Vagina (tissue), 2 donors: ENCODE measurements around the gene CHRND. TPM values are rescaled to one million over a fixed set of nuclear protein-coding genes. Genes with fewer than 3 reads are reported as not detected.

Source experiments
- DNase-seq, 2 donors: peaks; one replicate each; pipeline ENCODE4 v3.0.0-alpha.2; 2017; ENCODE audit errors: extremely low spot score in 2 of 2
- H3K27ac ChIP-seq: fragments of 200-600 bp; sonication (generic); one replicate; pipeline ENCODE4 v1.5.1; 2019
- H3K27me3 ChIP-seq: fragments of 200-600 bp; sonication (generic); one replicate; pipeline ENCODE4 v1.5.1; 2019
- H3K36me3 ChIP-seq, 2 donors: fragments of 200-600 bp; sonication (generic); one replicate each; pipeline ENCODE4 v1.5.1; 2017 to 2019
- H3K4me1 ChIP-seq: fragments of 200-600 bp; sonication (generic); one replicate; pipeline ENCODE4 v1.5.1; 2019
- H3K4me3 ChIP-seq, 2 donors: fragments of 200-600 bp; sonication (generic); 1 replicate in 1 of 2; 2 replicates in 1 of 2; pipeline ENCODE4 v1.5.1; 2016 to 2019
- H3K9me3 ChIP-seq: fragments of 200-600 bp; sonication (generic); one replicate; pipeline ENCODE4 v1.5.1; 2019
- POLR2A ChIP-seq, 2 donors: fragments of 450-650 bp; IDR thresholded peaks; one replicate each; pipeline ENCODE4 v1.6.1; 2017; ENCODE audit warnings: antibody characterized with exemption in 2 of 2, mild to moderate bottlenecking in 2 of 2, moderate library complexity in 2 of 2
- POLR2AphosphoS5 ChIP-seq, 2 donors: sonication (generic); formaldehyde crosslinking; IDR thresholded peaks; one replicate each; pipeline ENCODE4 v1.9.0; 2017; ENCODE audit warnings: antibody characterized with exemption in 2 of 2, mild to moderate bottlenecking in 2 of 2, low read depth in 1 of 2; ENCODE audit not compliant: insufficient read depth in 1 of 2
- intact Hi-C: fragments of 100-400 bp; cut with DNase I; formaldehyde crosslinking; loops from one replicate; pipeline ENCODE4 v1.15.1; 2023
- total RNA-seq: library from RNA; depleted of rRNA; stranded (reverse); fragments of >200 nt; gene quantifications from one replicate; pipeline ENCODE4 v1.2.3, GENCODE V29; 2016
- TF ChIP-seq, protein P1 (sequence below), 3 experiments: fragments of 450-650 bp in 2 of 3; fragments of 200-600 bp in 1 of 3; sonication (generic) in 1 of 3; IDR thresholded peaks; one replicate each; pipeline ENCODE4 v1.5.1; 2017 to 2019; ENCODE audit warnings: antibody characterized with exemption in 3 of 3, mild to moderate bottlenecking in 2 of 3, moderate library complexity in 2 of 3

Gene CHRND
- total RNA-seq, 1 donor from 2014 or later, result not detected

DNA sequence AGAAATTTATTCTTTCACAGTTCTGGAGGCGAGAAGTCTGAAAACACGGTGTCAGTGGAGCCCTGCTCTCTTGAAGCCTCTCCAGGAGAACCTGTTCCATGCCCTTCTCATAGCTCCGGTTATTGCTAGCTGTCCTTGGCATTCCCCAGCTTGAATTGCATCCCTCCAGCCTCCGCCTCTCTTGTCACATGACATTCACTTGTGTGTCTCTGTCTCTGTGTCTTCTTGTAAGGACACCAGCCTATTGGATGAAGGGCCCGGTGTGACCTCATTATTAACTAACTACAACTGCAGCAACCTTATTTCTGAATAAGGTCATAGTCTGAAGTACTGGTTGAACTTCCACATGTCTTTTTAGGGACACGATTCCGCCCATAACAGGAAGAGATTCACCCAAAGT is 10.3 kb upstream of the CHRND start:
- H3K4me3 ChIP-seq, result no peak overlapping the region
- no peaks in the 10 kb centered on the region for H3K36me3 ChIP-seq
- no peaks in the 10 kb centered on the region for H3K9me3 ChIP-seq
- no peaks in the 10 kb centered on the region for H3K27me3 ChIP-seq
- no peak overlapping the region for H3K27ac ChIP-seq
- DNase-seq, result no peak
- intact Hi-C loops, result no loop called here
- TF ChIP-seq POLR2A (IDR thresholded peaks at IDR 0.05), result no peak
- TF ChIP-seq, protein P1, sequence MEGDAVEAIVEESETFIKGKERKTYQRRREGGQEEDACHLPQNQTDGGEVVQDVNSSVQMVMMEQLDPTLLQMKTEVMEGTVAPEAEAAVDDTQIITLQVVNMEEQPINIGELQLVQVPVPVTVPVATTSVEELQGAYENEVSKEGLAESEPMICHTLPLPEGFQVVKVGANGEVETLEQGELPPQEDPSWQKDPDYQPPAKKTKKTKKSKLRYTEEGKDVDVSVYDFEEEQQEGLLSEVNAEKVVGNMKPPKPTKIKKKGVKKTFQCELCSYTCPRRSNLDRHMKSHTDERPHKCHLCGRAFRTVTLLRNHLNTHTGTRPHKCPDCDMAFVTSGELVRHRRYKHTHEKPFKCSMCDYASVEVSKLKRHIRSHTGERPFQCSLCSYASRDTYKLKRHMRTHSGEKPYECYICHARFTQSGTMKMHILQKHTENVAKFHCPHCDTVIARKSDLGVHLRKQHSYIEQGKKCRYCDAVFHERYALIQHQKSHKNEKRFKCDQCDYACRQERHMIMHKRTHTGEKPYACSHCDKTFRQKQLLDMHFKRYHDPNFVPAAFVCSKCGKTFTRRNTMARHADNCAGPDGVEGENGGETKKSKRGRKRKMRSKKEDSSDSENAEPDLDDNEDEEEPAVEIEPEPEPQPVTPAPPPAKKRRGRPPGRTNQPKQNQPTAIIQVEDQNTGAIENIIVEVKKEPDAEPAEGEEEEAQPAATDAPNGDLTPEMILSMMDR (IDR thresholded peaks at IDR 0.05), result no peak
- no peak for TF ChIP-seq POLR2AphosphoS5 (IDR thresholded peaks at IDR 0.05; ENCODE audit: insufficient read depth in 1 of 2, low read depth in 1 of 2)
- H3K4me1 ChIP-seq, result no peaks in the 10 kb centered on the region

DNA sequence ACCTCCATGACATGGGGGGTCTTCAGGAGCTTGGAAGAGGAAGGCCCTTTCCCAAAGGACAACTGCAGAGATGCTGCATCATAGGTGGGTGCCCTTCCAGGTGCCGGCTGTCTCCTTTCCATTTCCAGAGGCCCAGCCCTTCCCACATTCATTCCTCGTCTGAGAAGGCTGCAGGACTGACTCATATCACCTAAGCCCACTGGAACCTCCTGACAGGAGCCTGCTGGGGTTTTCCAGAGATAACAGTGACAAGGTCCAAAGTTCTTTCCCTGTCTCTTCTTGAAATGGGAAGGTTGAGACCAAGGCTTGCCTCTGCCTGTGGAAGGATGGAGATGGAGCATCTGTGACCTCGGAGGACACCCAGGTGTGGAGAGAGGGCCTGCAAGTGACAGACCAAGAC is 9.4 kb upstream of the CHRND start:
- H3K4me3 ChIP-seq, result no peak overlapping the region

GRCh38 chr2:232518844-232519243 is 7.1 kb upstream of the CHRND start:
- no peak for DNase-seq
- intact Hi-C loops, result no loop called here
- Histone ChIP-seq H3K9me3 (no peaks in the 10 kb centered on the region), H3K36me3 (no peaks in the 10 kb centered on the region), H3K4me3 (no peak overlapping the region), H3K4me1 (peaks cover 17% of the 10 kb centered on the region), H3K27ac (no peak overlapping the region), H3K27me3 (peaks cover 13% of the 10 kb centered on the region)
- TF ChIP-seq POLR2AphosphoS5 (IDR thresholded peaks at IDR 0.05; ENCODE audit: insufficient read depth in 1 of 2, low read depth in 1 of 2), result no peak
- TF ChIP-seq, protein P1 (IDR thresholded peaks at IDR 0.05), result no peak
- no peak for TF ChIP-seq POLR2A (IDR thresholded peaks at IDR 0.05)

More for the DNA sequence above, 9.4 kb upstream of the CHRND start:
- DNase-seq, result no peak
- H3K36me3 ChIP-seq, result no peaks in the 10 kb centered on the region
- TF ChIP-seq, protein P1 (IDR thresholded peaks at IDR 0.05), result no peak
- no peak for TF ChIP-seq POLR2A (IDR thresholded peaks at IDR 0.05)
- no peak for TF ChIP-seq POLR2AphosphoS5 (IDR thresholded peaks at IDR 0.05; ENCODE audit: insufficient read depth in 1 of 2, low read depth in 1 of 2)
- H3K27ac ChIP-seq, result no peak overlapping the region
- no peaks in the 10 kb centered on the region for H3K27me3 ChIP-seq
- H3K4me1 ChIP-seq, result no peaks in the 10 kb centered on the region
- intact Hi-C loops, result no loop called here
- no peaks in the 10 kb centered on the region for H3K9me3 ChIP-seq

DNA sequence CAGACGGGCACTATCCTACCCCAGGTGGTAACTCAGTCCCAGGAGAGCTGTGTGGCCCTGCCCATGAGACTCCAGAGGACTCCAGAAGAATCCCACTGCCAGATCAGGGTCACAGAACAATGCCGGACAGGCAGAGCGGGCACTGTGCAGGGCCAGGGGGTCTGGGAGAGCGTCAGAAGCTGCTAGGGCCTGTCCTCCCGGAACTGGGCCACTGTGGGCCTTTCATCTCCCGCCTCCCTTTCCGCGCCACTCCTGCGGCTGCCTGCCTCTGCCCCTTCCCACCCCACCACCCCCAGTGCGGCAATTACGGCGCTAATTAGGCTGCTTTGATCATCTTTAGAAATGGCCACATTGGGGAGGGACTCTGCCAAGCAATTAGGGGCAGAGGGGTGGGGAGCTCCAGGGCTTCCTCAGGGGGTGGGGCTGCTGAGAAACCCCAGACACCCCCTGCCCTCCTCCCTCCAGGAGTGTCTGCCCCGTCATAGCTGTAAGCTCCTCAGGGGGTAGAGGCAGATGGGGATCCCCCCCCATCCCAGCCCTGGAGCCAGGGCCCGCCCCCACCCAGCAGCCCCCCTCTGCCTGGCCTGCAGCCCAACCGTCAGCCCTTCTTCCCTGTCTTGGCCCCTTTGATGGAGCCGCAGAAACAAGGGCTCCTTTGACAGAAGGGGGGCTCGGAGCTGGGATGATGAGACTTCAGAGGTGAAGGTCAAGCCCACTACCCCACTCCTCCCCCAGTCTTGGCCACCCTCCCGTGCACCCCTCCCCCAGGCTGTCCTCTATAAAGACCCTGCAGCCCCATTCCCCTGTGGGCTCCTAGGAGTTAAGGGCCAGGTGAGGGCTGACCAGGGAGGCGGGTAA is 6.2 kb upstream of the CHRND start, which contains the start of gene PRSS56:
PRSS56 (plus strand) TSS at position 808 of the 858 bp plus-strand sequence. CDS start 211 bp downstream, outside the sequence.
- intact Hi-C loops, result no loop called here

More for the DNA sequence above, 6.2 kb upstream of the CHRND start, which contains the start of gene PRSS56:
- H3K27me3 ChIP-seq, result peaks cover 17% of the 10 kb centered on the region
- TF ChIP-seq, protein P1 (IDR thresholded peaks at IDR 0.05), result no peak
- no peak for TF ChIP-seq POLR2AphosphoS5 (IDR thresholded peaks at IDR 0.05; ENCODE audit: insufficient read depth in 1 of 2, low read depth in 1 of 2)
- no peak for TF ChIP-seq POLR2A (IDR thresholded peaks at IDR 0.05)
- no peak for DNase-seq
- H3K9me3 ChIP-seq, result no peaks in the 10 kb centered on the region
- H3K4me1 ChIP-seq, result peaks cover 21% of the 10 kb centered on the region
- H3K27ac ChIP-seq, result no peak within 1 kb of the TSS
- no peak within 1 kb of the TSS for H3K4me3 ChIP-seq
- H3K36me3 ChIP-seq, result no peaks in the 10 kb centered on the region
